ENCODE data around the gene ACADVL. TPM values are rescaled to one million over a fixed set of nuclear protein-coding genes. Genes with fewer than 3 reads are reported as not detected.

Gene ACADVL
- total and polyA plus RNA-seq, 4 donors = 158 to 774 (median 545) TPM

- ATAC-seq (ENCODE audit: insufficient read depth, low FRiP score) (no peak), DNase-seq (peak; percentile 55 to 78 (median 73))
- no peak overlapping the region for H3K4me3 ChIP-seq
- WGBS, 2 donors = 39 to 47% methylated on average over 14 of the region's 14 CpGs
- H3K27ac ChIP-seq (ENCODE audit: low read depth in 1 of 2, low read length in 1 of 2) = no peak overlapping the region
- H3K27me3 ChIP-seq (ENCODE audit: control insufficient read depth in 3 of 3, insufficient read depth in 3 of 3, low read length in 2 of 3) = no peaks in the 10 kb centered on the region
- H3K4me1 ChIP-seq (ENCODE audit: control insufficient read depth in 5 of 5, insufficient read depth in 5 of 5, low read length in 5 of 5) = peaks cover 0 to 2% (median 0%) of the 10 kb centered on the region in 5 donors
- no peak for TF ChIP-seq CTCF (IDR thresholded peaks at IDR 0.05; ENCODE audit: control extremely low read depth, extremely low read depth)
- H3K9ac ChIP-seq (ENCODE audit: insufficient read depth in 1 of 2, low read length in 2 of 2) = no peak overlapping the region
- H3K36me3 ChIP-seq (ENCODE audit: control insufficient read depth in 4 of 4, insufficient read depth in 4 of 4, low read length in 4 of 4) = no peaks in the 10 kb centered on the region
- H3K9me3 ChIP-seq (ENCODE audit: control insufficient read depth in 4 of 4, insufficient read depth in 3 of 4, low read length in 3 of 4) = no peaks in the 10 kb centered on the region
These were observed 35.6 kb upstream of the ACADVL start for GRCh38 chr17:7184091-7184488.

- H3K4me3 ChIP-seq = no peak overlapping the region
- WGBS, 2 donors = 92% methylated on average over 6 of the region's 6 CpGs
- H3K27me3 ChIP-seq (ENCODE audit: control insufficient read depth in 3 of 3, insufficient read depth in 3 of 3, low read length in 2 of 3) = no peaks in the 10 kb centered on the region
- no peak for ATAC-seq (ENCODE audit: insufficient read depth, low FRiP score)
- peaks cover 0 to 2% (median 0%) of the 10 kb centered on the region in 5 donors for H3K4me1 ChIP-seq (ENCODE audit: control insufficient read depth in 5 of 5, insufficient read depth in 5 of 5, low read length in 5 of 5)
- H3K36me3 ChIP-seq (ENCODE audit: control insufficient read depth in 4 of 4, insufficient read depth in 4 of 4, low read length in 4 of 4) = no peaks in the 10 kb centered on the region
- no peak for TF ChIP-seq CTCF (IDR thresholded peaks at IDR 0.05; ENCODE audit: control extremely low read depth, extremely low read depth)
- DNase-seq = no peak
- no peak overlapping the region for H3K27ac ChIP-seq (ENCODE audit: low read depth in 1 of 2, low read length in 1 of 2)
- H3K9me3 ChIP-seq (ENCODE audit: control insufficient read depth in 4 of 4, insufficient read depth in 3 of 4, low read length in 3 of 4) = no peaks in the 10 kb centered on the region
- no peak overlapping the region for H3K9ac ChIP-seq (ENCODE audit: insufficient read depth in 1 of 2, low read length in 2 of 2)
These were observed 35.1 kb upstream of the ACADVL start for GRCh38 chr17:7184647-7185046.

- WGBS, 2 donors = 61 to 68% methylated on average over 7 of the region's 7 CpGs
- ATAC-seq (ENCODE audit: insufficient read depth, low FRiP score) = no peak
These were observed 33.5 kb upstream of the ACADVL start for GRCh38 chr17:7186241-7186640.

More at GRCh38 chr17:7186241-7186640, 33.5 kb upstream of the ACADVL start:
- H3K4me1 ChIP-seq (ENCODE audit: control insufficient read depth in 5 of 5, insufficient read depth in 5 of 5, low read length in 5 of 5) = peaks cover 0 to 2% (median 0%) of the 10 kb centered on the region in 5 donors
- TF ChIP-seq CTCF (IDR thresholded peaks at IDR 0.05; ENCODE audit: control extremely low read depth, extremely low read depth) = no peak
- DNase-seq = no peak
- H3K27ac ChIP-seq (ENCODE audit: low read depth in 1 of 2, low read length in 1 of 2) = no peak overlapping the region
- H3K36me3 ChIP-seq (ENCODE audit: control insufficient read depth in 4 of 4, insufficient read depth in 4 of 4, low read length in 4 of 4) = peaks cover 0 to 3% (median 0%) of the 10 kb centered on the region in 4 donors
- no peak overlapping the region for H3K9ac ChIP-seq (ENCODE audit: insufficient read depth in 1 of 2, low read length in 2 of 2)
- H3K9me3 ChIP-seq (ENCODE audit: control insufficient read depth in 4 of 4, insufficient read depth in 3 of 4, low read length in 3 of 4) = no peaks in the 10 kb centered on the region
- no peak overlapping the region for H3K4me3 ChIP-seq
- no peaks in the 10 kb centered on the region for H3K27me3 ChIP-seq (ENCODE audit: control insufficient read depth in 3 of 3, insufficient read depth in 3 of 3, low read length in 2 of 3)
